Measurements from ENCODE around the gene SOX21.

SOX21 gene

DNA sequence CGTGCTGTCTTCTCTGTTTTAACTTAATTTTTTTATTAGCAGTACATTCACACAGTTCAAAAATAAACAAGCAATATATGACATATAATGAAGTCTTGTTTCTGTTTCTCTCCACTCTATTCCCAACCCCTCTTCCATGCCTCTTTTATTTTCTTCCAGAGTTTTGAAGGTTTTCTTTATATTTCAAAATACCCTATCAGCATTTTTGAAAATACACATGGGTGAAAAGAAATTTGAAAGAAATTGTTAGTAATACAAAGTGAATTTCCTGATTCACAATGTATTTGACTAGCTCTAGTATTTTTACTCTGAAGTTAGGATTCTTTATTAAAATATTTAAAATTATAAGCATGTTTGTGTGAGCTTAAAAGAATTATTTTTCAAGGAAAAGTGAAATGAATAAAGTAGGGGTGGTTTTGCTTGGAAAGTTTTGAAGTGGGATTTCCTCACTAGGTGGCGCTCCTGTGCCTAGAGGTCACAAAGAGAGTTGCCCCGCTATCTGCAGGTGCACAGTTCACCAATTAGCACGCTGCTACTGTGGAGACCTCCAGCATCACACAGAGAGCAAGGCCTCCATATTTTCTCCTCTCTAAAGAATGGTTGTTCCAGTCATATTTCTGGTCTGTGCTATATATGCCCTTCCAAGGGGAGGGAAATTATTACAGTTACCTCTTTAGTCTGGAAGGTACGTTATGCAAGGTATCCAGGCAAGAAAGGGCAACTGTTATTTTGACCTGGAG, 37.6 kb downstream of the SOX21 start:
- DNase-seq = peak; percentile 78 to 91

DNA sequence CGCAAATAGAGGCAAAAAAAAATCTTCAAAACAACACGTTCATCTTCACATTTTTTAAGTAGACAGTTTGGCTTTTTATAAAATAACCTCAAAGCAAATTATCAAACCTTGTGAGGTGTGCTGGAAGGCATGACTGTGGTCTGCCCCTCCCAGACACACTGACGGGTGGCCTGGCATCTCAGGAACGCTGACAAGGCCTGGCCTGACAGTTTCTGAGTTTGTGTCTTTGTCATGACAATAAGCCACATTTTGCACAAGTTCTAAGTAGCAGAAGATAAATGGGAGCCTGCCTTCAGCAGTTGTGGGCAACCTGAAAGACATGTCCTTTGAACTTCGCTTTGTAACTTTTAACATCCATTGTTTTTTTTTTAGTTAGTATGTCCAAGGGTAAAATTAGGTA, 38.5 kb downstream of the SOX21 start:
- no peak for DNase-seq

DNA sequence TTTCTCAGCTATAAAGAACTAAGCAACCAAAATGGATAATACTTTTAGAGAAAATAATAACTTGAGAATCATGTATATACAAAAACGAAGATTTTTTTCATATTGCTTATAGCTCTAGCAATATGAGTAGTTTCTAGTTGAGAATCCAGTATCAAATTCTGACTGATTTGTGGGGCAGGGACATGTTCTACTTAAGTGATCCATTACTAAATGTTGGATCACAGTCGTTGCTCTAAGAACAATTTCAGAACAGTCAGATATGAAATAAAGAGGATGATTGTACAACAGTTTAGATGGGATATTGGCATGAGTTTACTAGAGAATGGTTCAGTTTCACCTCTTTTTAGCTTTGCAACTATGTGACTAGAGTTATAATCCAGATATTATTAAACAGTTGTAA, 39.9 kb downstream of the SOX21 start:
- DNase-seq = no peak

DNA sequence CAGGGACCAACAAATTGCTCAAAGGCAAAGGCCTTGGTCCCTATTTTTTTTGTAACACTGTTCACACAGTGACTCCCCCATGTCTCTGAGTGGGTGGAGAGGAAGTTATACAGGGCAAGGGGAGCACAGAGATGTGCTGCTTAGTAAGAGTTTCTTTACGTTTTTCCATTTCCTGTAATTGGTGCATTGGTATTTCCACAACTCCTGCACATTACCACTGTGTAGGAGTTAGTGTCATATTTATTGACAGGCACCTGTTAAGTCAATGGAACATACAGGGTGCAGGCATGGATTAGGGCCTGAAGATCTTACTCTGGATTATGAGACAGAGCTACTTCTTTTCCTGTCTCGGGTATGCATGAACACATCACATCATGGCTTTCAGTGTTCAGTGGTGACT, 45.2 kb downstream of the SOX21 start:
- no peak for DNase-seq

DNA sequence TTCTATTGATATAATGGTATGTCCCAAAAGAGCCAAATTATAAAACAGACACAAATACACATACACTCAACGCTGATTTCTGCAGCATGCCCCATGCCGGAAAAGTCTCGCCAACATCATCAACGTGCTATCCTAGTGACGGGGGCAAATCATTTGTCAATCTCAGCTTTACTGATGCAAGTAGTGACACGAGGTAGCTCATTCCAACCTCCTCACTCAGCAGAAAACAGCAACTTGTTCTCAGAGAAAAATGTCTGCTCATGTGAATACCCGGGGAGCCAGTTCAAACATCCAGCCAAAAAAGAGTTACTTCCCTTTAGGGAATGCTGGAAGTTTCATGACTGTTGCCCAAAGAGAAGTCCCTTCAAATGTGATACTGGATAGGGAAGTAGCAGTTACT, 46.3 kb downstream of the SOX21 start:
- DNase-seq = no peak

DNA sequence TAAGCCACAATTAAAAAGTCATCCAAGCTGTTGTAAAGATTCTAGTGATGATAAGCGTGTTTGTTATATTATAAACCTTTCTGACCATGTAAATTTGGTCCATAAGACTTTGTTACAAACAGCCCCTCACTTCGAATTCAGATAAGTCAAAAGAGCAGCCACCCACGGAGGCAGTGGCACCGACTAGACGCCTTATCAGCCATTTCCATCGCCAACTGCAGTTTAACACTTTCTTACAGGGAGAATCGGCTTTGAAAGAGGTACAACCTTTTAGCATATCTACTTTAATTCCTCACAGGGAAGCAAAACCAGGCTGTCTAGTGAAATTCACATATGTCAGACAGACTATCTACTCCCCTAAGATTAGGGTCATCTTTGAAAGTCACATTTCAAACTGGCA, 47.5 kb downstream of the SOX21 start:
- DNase-seq = no peak

DNA sequence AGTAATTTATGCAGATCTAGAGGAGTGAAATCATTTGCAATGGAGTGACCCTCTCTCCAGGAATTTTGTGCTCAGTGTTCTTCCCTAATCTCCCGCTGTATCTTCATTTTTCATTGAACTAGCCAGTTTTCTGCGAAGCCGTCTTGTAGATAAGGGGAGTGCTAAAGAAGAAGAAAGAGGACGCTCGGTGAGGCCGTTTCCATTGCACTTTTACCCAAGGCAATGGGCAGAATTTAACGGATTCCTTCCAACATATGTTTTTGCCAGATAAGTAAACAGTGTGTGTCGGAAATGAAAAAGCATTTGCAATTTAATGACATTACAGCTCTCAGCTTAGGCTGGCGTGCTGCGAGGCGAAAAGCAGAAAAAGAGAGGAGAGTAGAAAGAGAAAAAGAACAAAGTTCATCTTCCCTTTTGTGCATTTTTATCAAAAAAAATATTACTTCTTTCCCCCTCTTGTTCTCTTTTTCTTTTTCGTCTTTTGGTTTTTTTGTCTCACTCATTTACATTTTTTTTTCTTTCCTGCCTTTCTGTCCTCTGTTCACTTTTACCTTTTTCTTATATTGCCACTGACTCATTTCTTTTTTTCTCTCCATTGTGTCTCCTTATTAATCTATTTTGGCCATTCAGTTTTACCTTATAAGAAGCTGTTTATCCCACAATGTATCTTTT, 49.9 kb downstream of the SOX21 start:
- DNase-seq = no peak

DNA sequence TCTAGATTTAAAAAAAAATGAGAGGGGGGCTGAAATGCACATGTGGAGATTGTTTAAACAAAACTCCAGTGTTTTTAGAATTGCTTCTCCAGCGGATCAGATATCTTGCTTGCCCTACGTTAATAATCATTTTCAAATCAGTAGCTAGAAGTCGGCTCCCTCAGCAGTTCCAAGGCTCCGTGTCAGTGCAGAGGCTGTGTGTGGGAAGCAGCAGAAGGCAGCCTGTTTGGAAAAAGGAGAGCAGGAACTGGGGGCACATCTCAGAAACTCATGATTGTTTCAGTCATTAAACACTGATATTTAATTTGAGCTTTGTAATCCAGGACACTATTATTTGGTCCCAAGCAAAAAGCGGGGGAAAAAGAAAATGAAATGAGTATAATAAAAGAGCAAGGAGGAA, 50.9 kb downstream of the SOX21 start:
- peak; percentile 29 to 65 for DNase-seq

DNA sequence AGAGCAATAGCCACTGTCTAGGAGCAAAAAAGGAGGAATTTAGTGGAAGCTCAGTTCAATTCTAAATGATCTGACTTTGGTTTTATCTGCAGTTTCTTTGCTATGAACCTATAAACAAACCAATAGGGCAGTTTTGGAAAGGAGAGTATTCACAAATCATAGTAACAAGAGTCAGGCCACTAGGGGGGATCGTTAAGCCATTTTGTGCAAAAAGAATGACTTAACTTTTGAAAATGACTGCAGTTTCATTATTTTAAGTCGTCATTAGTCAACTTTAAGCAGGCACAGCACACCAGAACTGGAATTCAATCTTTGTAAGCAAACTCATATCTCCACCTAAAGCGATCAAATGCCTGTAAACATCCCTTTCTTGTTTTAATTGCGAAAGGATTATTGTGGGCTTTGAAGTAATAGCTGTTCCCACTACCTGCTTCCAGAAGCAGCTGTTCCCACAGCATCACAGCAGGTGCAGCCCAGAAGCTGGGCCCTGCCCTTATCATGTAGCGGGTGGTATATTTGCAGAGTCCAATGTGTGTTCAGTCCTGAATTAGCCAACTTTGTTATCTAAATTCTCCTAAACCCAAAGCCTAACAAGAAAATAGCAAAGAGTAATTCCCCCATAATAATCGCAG, 51.5 kb downstream of the SOX21 start:
- peak; percentile 78 to 83 for DNase-seq

All from SHP77 (cell line).